ENCODE results near the gene PHEX.

Gene PHEX

GRCh38 chrX:22095286-22095685 is 63.2 kb downstream of the PHEX start:
- TF ChIP-seq ZFX (IDR thresholded peaks at IDR 0.05; ENCODE audit: borderline replicate concordance) (no peak), CTCF (IDR thresholded peaks at IDR 0.05) (no peak)
- no peak overlapping the region for H3K27ac ChIP-seq

GRCh38 chrX:22095856-22096255 is 63.7 kb downstream of the PHEX start:
- no peak for TF ChIP-seq ZFX (IDR thresholded peaks at IDR 0.05; ENCODE audit: borderline replicate concordance)
- no peak for TF ChIP-seq CTCF (IDR thresholded peaks at IDR 0.05)
- H3K27ac ChIP-seq, result no peak overlapping the region

GRCh38 chrX:22097012-22097694 is 65.0 kb downstream of the PHEX start:
- TF ChIP-seq CTCF (IDR thresholded peaks at IDR 0.05) (no peak), ZFX (IDR thresholded peaks at IDR 0.05; ENCODE audit: borderline replicate concordance) (no peak)
- no peak overlapping the region for H3K27ac ChIP-seq

- TF ChIP-seq ZFX (IDR thresholded peaks at IDR 0.05; ENCODE audit: borderline replicate concordance) (no peak), CTCF (IDR thresholded peaks at IDR 0.05) (no peak)
- no peak overlapping the region for H3K27ac ChIP-seq
These were observed 73.1 kb downstream of the PHEX start for GRCh38 chrX:22105231-22105630.

- TF ChIP-seq CTCF (IDR thresholded peaks at IDR 0.05) (no peak), ZFX (IDR thresholded peaks at IDR 0.05; ENCODE audit: borderline replicate concordance) (no peak)
- no peak overlapping the region for H3K27ac ChIP-seq
These were observed 73.8 kb downstream of the PHEX start for GRCh38 chrX:22105971-22106370.

GRCh38 chrX:22109442-22109841 is 77.3 kb downstream of the PHEX start:
- TF ChIP-seq ZFX (IDR thresholded peaks at IDR 0.05; ENCODE audit: borderline replicate concordance) (no peak), CTCF (IDR thresholded peaks at IDR 0.05) (no peak)
- H3K27ac ChIP-seq, result peak overlapping the region; percentile 77; the same call in 1 of the 2 replicates

- peak overlapping the region; percentile 77 for H3K27ac ChIP-seq
- TF ChIP-seq ZFX (IDR thresholded peaks at IDR 0.05; ENCODE audit: borderline replicate concordance) (no peak), CTCF (IDR thresholded peaks at IDR 0.05) (no peak)
These were observed 78.8 kb downstream of the PHEX start for GRCh38 chrX:22110729-22111494.
